Measurements from ENCODE around the gene VANGL1.

- TF ChIP-seq CTCF (IDR thresholded peaks at IDR 0.05; ENCODE audit: insufficient read depth, low read depth, low read length) (no peak), EZH2 (IDR thresholded peaks at IDR 0.05; ENCODE audit: insufficient read depth, low read length) (no peak)
These were observed 45.5 kb upstream of the VANGL1 start for GRCh38 chr1:115596080-115596780.
